HEK293T (cell line): ENCODE results near the gene SPAG6.

Experiments
- ARNT ChIP-seq: fragments of 450-650 bp; IDR thresholded peaks from 2 replicates; pipeline ENCODE4 v1.6.1; 2017; ENCODE audit warnings: mild to moderate bottlenecking
- ELF4 ChIP-seq: fragments of 450-650 bp; IDR thresholded peaks from 2 replicates; pipeline ENCODE4 v1.6.1; 2017; ENCODE audit warnings: antibody characterized with exemption
- FOXK2 ChIP-seq: fragments of 450-650 bp; IDR thresholded peaks from 2 replicates; pipeline ENCODE4 v1.6.1; 2016; ENCODE audit warnings: mild to moderate bottlenecking
- FOXM1 ChIP-seq: fragments of 450-650 bp; IDR thresholded peaks from 2 replicates; pipeline ENCODE4 v1.6.1; 2017; ENCODE audit warnings: mild to moderate bottlenecking, borderline replicate concordance
- LEF1 ChIP-seq: fragments of 450-650 bp; IDR thresholded peaks from 2 replicates; pipeline ENCODE4 v1.6.1; 2017; ENCODE audit warnings: mild to moderate bottlenecking, borderline replicate concordance
- SP1 ChIP-seq: fragments of 450-650 bp; IDR thresholded peaks from 2 replicates; pipeline ENCODE4 v1.6.1; 2017
- TARDBP ChIP-seq: fragments of 450-650 bp; IDR thresholded peaks from 2 replicates; pipeline ENCODE4 v1.6.1; 2016

DNA sequence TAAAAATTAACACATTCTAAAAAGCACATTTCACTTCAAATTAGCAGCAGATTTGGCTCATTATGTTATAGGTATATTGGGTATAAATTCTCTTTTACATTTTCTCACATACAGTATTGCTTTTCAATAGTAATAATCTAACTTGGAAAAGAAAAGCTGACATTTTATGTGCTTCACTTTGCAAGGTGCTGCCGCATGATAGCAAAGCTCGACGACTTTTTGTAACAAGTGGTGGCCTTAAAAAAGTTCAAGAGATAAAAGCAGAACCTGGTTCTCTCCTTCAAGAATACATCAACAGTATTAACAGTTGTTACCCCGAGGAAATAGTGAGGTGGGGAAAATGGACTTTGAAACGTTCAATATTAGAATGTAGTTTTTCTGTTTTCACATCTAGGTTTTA is 65.5 kb downstream of the SPAG6 start:
- TF ChIP-seq TARDBP (no peak), FOXK2 (no peak), LEF1 (no peak), SP1 (no peak), FOXM1 (no peak), ARNT (no peak), ELF4 (no peak)
